ENCODE data around the gene RAD51B.

Gene RAD51B

DNA sequence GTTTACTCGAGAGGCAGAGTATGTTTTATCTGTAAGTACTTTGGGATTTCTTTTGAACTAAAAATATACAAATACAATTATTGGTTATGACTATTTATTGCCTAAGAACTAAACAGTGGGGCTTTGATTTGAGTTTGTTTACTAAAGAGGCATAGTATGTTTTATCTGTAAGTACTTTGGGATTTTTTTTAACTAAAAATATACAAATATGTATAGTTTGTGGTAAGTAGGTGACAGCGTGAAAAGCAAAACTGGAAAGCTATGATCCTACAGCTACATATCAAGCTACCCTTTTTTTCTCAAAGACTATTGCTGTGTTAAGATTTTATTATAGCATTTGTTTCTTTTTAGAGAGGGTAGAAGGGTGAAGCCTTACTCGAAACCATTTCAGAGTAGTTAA lies 171.0 kb downstream of the RAD51B start:
- TF ChIP-seq JUND (IDR thresholded peaks at IDR 0.05; ENCODE audit: low read depth) = no peak
- DNase-seq (ENCODE audit: low read depth in 1 of 2, low spot score in 1 of 2) = no peak
- in situ Hi-C loops (cut with HindIII; ENCODE audit: low pct_unique_long_range_greater_than_20kb, low sequenced_read_pairs) = no loop called here

DNA sequence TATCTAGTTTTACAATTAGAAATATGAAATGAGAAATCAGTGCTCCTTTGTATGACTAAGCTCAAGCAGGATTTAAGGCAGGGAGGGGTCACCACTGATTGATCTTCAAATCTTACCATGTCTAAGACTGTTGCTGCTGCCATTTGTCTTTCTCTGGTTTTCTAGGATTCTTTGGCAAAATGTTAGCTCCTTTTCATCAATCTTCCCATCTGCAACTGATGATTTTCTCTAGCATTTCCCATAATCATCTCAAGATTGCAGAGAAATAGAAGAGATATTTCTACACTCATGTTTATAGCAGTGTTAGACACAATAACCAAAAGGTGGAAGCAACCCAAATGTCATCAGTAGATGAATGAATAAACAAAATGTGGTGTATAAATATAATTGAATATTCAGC lies 175.0 kb downstream of the RAD51B start:
- TF ChIP-seq JUND (IDR thresholded peaks at IDR 0.05; ENCODE audit: low read depth) = no peak
- in situ Hi-C loops (cut with HindIII; ENCODE audit: low pct_unique_long_range_greater_than_20kb, low sequenced_read_pairs) = no loop called here

DNA sequence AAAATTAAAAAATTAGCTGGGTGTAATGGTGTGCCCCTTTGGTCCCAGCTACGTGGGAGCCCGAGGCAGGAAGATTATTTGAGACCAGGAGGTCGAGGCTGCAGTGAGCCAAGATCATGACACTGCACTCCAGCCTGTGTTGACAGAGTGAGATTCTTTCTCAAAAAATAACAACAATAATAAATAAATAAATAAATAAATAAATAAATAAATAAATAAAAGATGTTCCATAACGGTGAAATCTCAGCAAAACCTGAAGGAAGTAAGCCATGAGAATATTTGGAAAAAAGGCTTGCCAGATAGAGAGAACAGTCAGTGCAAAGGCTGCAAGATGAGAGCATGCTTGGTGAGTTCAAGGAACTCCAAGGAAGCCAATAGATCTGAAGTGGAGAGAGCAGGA lies 176.7 kb downstream of the RAD51B start:
- no peak for DNase-seq (ENCODE audit: low read depth in 1 of 2, low spot score in 1 of 2)
- in situ Hi-C loops (cut with HindIII; ENCODE audit: low pct_unique_long_range_greater_than_20kb, low sequenced_read_pairs) = no loop called here
- no peak for TF ChIP-seq JUND (IDR thresholded peaks at IDR 0.05; ENCODE audit: low read depth)

More for the DNA sequence above, 175.0 kb downstream of the RAD51B start:
- DNase-seq (ENCODE audit: low read depth in 1 of 2, low spot score in 1 of 2) = no peak

DNA sequence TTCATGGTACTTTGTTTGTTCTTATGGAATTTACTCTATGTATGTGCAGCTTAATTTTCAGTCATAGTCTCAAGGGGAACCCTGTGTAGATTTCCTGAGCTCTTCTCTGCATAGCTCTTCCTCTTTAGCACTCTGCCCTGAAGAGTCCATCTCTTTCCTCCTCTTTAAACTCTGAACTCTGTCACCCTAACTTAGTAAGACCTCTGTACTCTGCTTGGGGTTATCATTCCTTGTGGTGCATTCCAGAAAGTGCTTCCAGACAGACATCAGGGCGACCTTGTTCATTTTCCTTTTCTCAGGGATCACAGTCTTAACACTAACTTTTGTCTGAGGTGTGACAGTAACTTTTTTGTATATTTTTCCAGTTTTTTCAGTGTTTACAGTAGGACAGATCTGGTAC lies 179.3 kb downstream of the RAD51B start:
- in situ Hi-C loops (cut with HindIII; ENCODE audit: low pct_unique_long_range_greater_than_20kb, low sequenced_read_pairs) = no loop called here
- no peak for TF ChIP-seq JUND (IDR thresholded peaks at IDR 0.05; ENCODE audit: low read depth)
- DNase-seq (ENCODE audit: low read depth in 1 of 2, low spot score in 1 of 2) = no peak

DNA sequence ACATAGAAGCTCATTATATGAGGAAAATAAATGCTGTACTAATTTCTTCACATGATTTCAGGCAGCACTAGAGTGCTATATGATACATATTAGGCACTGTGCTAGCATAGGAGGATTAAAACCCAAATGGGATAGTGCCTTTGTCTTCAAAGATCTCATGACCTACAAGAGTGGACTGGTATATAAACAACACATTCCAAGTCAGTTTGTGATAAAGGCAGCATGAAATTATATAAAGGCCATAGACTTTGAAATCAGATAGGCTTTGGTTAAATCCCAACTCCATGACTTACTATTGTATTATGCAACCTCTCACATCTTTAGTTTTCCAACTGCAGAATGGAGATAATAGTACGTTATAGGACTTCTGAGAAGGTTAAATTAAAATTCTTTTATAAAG lies 179.7 kb downstream of the RAD51B start:
- in situ Hi-C loops (cut with HindIII; ENCODE audit: low pct_unique_long_range_greater_than_20kb, low sequenced_read_pairs) = no loop called here
- no peak for TF ChIP-seq JUND (IDR thresholded peaks at IDR 0.05; ENCODE audit: low read depth)
- DNase-seq (ENCODE audit: low read depth in 1 of 2, low spot score in 1 of 2) = no peak

DNA sequence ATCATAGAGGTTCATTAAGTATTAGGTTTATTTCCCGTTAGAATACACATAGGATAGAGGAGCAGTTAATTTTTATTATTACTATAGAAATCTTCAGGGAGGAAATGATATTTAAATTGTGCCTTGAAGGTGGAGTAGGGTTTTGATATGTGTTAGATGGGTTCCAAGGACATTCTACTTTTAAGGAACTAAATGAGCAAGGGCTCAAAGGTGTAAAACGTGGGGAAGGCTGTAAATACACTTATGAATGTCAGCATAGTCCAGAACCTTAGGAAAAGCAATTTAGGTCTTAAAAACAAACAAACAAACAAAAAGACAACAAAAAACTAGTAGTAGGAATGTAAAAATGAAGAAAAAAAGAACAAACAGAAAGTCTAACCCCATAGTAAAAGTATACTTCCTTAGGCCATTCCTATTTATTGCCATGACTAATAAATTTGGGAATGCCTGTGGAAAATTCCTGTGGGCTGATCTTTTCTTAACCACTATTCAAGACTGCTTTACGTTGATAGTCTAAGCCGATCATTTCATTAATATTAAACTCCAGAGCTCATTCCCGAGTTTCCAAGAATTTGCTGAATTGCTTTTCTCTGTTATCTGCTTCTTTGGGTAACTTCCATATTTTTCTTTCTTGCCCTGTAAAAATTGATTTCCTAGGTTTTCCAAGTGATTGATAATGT lies 180.3 kb downstream of the RAD51B start:
- TF ChIP-seq JUND (IDR thresholded peaks at IDR 0.05; ENCODE audit: low read depth) = no peak
- in situ Hi-C loops (cut with HindIII; ENCODE audit: low pct_unique_long_range_greater_than_20kb, low sequenced_read_pairs) = no loop called here
- no peak for DNase-seq (ENCODE audit: low read depth in 1 of 2, low spot score in 1 of 2)

DNA sequence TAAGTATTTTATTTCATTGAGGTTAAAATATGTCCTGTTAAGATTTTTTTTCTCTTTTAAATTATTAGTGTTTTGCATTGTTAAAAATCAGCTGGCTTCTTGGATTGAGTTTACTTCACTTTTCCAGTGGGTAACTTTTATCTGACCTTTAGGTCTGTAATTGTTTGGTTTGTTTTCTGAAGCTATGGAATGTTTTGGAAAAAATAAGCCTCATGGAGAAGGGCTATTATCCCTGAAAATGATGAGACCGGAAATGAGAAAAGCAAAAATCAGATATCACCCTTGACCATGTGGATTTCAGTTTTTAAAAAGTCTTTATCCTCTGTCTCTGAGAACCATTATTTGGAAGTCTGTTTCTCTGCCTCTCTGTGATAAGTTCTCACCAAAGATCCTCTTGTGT lies 180.9 kb downstream of the RAD51B start:
- TF ChIP-seq JUND (IDR thresholded peaks at IDR 0.05; ENCODE audit: low read depth) = no peak
- no peak for DNase-seq (ENCODE audit: low read depth in 1 of 2, low spot score in 1 of 2)
- in situ Hi-C loops (cut with HindIII; ENCODE audit: low pct_unique_long_range_greater_than_20kb, low sequenced_read_pairs) = no loop called here

DNA sequence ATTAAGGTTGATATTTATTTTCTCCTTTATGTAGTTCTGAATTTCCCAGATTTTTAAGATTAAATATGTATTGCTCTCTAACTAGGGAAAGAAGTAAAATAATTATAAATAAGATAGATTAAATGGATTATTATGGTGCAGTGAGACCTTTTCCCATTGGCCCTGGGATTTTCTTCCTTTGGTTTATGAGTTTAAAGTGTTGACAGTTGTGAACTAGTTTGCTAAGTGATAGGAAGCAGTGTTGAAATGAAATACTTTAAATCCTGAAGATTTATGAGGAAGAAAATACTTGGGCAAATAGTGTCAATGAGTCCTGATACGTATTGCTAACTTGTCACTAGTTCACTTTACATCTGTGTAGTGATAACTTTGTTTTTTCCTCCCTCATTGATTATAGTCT lies 188.9 kb downstream of the RAD51B start:
- no peak for DNase-seq (ENCODE audit: low read depth in 1 of 2, low spot score in 1 of 2)
- 0 out of 2 replicates have a peak, but pooled peaks have one; percentile 25 for TF ChIP-seq JUND (IDR thresholded peaks at IDR 0.05; ENCODE audit: low read depth)
- in situ Hi-C loops (cut with HindIII; ENCODE audit: low pct_unique_long_range_greater_than_20kb, low sequenced_read_pairs) = no loop called here

DNA sequence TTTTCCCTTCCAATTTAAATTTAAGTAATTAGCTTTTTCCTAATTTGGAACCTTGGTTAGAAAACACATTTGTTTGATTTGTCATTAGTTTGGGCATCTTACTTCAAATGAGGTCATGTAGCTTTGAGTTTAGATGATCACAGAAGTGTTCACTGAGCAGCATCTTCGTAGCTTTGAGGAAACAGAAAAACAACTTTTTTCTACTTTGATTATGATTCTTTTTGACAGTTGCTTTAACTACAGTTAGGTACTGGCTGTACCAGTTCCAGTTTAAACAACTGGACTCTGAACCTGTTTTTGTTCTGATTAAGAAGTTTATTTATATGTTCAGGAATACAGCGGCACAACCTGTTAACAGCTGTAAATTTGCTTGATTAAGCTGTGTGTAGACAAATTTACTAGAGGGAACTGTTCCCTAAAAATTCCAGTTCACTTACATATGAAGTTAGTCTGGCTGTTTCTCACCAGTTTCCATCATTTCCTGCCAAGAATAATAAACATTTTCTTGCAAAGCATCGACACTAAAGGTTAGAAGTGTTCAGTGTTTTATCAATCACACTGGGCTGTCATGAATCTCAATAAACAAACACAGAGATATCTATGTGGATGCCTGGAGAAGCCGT lies 191.9 kb downstream of the RAD51B start:
- no peak for DNase-seq (ENCODE audit: low read depth in 1 of 2, low spot score in 1 of 2)
- TF ChIP-seq JUND (IDR thresholded peaks at IDR 0.05; ENCODE audit: low read depth) = no peak
- in situ Hi-C loops (cut with HindIII; ENCODE audit: low pct_unique_long_range_greater_than_20kb, low sequenced_read_pairs) = no loop called here

DNA sequence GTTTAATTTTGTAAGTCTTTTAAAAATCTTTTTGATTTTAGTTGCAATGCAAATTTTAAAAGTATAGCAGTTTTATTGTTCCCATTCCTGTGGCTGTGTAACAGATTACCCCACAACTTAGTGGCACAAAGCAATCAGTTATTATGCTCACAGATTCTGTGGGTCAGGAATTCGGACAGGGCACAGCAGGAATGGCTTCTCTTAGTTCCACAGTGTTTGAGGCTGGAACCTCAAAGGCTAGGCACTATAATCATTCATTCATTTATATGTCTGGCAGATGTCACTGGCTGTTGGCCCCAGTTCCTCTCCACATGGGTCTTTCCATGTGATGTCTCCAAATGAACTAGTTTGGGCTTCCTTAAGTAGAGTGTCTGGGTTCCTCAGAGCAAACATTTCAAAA lies 193.3 kb downstream of the RAD51B start:
- DNase-seq (ENCODE audit: low read depth in 1 of 2, low spot score in 1 of 2) = no peak
- in situ Hi-C loops (cut with HindIII; ENCODE audit: low pct_unique_long_range_greater_than_20kb, low sequenced_read_pairs) = no loop called here
- no peak for TF ChIP-seq JUND (IDR thresholded peaks at IDR 0.05; ENCODE audit: low read depth)

DNA sequence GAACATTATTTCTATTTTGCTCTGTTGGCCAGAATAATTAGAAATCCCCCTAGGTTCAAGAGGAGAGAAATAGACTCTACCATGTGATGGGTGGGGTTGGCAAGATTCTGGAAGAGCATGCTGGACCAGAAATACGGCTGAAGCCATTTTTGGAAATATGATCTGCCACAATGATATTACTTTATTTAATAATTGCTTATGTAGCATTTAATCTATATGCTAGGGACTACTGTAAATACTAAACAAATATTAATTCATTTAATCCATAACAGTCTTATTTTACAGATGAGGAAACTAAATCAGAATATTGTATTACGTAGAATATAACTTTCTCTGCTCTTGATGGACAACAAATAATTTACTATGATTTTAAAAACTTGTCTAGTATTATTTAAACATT lies 193.7 kb downstream of the RAD51B start:
- in situ Hi-C loops (cut with HindIII; ENCODE audit: low pct_unique_long_range_greater_than_20kb, low sequenced_read_pairs) = no loop called here
- TF ChIP-seq JUND (IDR thresholded peaks at IDR 0.05; ENCODE audit: low read depth) = no peak

DNA sequence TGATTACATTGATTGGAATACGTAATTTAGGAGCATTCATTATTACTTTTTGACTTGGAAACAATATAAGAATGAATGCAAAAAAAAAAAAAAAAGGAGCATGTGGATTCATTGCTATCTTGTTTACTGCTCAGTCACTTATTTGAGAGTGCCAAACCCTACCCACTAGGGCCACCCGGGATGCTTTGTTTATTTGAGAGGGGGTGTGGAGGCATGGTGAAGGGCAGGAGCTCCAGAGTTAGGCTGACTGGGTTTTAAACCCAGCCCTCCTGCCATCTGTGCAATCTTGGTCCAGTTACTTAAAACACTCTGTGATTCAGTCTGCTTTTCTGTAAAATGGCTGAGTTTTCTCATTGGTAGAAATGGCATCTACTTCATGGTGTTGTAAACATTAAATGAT lies 195.2 kb downstream of the RAD51B start:
- no peak for DNase-seq (ENCODE audit: low read depth in 1 of 2, low spot score in 1 of 2)
- no peak for TF ChIP-seq JUND (IDR thresholded peaks at IDR 0.05; ENCODE audit: low read depth)
- in situ Hi-C loops (cut with HindIII; ENCODE audit: low pct_unique_long_range_greater_than_20kb, low sequenced_read_pairs) = no loop called here

More for the DNA sequence above, 193.7 kb downstream of the RAD51B start:
- DNase-seq (ENCODE audit: low read depth in 1 of 2, low spot score in 1 of 2) = no peak

DNA sequence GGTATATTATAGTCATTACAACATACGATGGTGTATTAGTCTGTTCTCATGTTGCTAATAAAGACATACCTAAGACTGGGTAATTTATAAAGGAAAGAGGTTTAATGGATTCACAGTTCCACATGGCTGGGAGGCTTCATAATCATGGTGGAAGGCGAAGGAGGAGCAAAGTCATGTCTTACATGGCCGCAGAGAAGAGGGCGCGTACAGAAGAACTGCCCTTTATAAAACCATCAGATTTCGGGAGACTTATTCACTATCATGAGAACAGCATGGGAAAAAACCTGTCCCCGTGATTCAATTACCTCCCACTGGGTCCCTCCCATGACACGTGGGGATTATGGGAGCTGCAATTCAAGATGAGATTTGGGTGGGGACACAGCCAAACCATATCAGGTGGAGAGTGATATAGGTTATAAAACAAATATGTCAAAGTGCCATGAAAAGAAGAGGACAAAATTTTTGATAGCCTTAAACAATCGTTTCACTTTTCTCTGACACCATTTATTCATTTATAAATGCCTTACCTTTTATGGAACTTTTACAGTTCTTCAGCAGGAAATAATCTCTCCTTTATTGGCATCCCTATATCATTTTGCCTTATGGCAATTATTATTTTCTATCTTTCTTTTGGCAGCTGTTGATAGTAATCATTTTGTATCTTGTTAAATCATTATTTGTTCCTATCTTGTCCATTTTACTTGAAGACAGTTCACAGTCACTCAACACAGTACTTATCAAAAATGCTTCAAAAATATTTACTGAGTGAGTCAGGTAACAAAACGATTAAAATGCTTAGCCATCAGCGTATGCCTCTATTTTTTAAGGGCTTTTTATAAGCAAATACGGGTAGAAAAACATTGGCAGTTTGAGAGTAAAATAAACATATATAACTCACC lies 196.0 kb downstream of the RAD51B start:
- in situ Hi-C loops (cut with HindIII; ENCODE audit: low pct_unique_long_range_greater_than_20kb, low sequenced_read_pairs) = no loop called here
- no peak for TF ChIP-seq JUND (IDR thresholded peaks at IDR 0.05; ENCODE audit: low read depth)
- no peak for DNase-seq (ENCODE audit: low read depth in 1 of 2, low spot score in 1 of 2)

Data from T47D (cell line).